HepG2 (cell line): ENCODE measurements around the gene SLC51B. TPM values are rescaled to one million over a fixed set of nuclear protein-coding genes. Genes with fewer than 3 reads are reported as not detected.

Experiments used
- CBX1 ChIP-seq: IDR thresholded peaks from one replicate; pipeline ENCODE4 v1.6.1; 2016; ENCODE audit warnings: antibody characterized with exemption, low read depth
- ETV5 ChIP-seq: IDR thresholded peaks from 2 replicates; pipeline ENCODE4 v1.6.1; 2018; ENCODE audit warnings: missing biosample characterization, missing genetic modification reagents, inconsistent platforms, borderline replicate concordance
- HOXA9 ChIP-seq: sonication (generic); formaldehyde crosslinking; IDR thresholded peaks from 2 replicates; pipeline ENCODE4 v1.8.1; 2022; ENCODE audit warnings: missing genetic modification reagents, mild to moderate bottlenecking, moderate library complexity, borderline replicate concordance
- KAT7 ChIP-seq: IDR thresholded peaks from 2 replicates; pipeline ENCODE4 v1.6.1; 2018; ENCODE audit warnings: borderline replicate concordance, missing compliant biosample characterization
- KDM5B ChIP-seq: sonication (generic); formaldehyde crosslinking; IDR thresholded peaks from 2 replicates; pipeline ENCODE4 v1.4.0; 2020; ENCODE audit warnings: missing genetic modification reagents, mild to moderate bottlenecking, borderline replicate concordance
- KLF9 ChIP-seq: IDR thresholded peaks from 2 replicates; pipeline ENCODE4 v1.6.1; 2016; ENCODE audit warnings: low read depth
- MED8 ChIP-seq: sonication (generic); formaldehyde crosslinking; IDR thresholded peaks from 2 replicates; pipeline ENCODE4 v1.8.1; 2023; ENCODE audit warnings: mild to moderate bottlenecking, missing genetic modification reagents; ENCODE audit not compliant: insufficient replicate concordance
- NFAT5 ChIP-seq: sonication (generic); formaldehyde crosslinking; IDR thresholded peaks from 2 replicates; pipeline ENCODE4 v1.4.0; 2020; ENCODE audit warnings: missing genetic modification reagents
- NONO ChIP-seq, 2 experiments: fragments of 450-650 bp in 1 of 2; sonication (generic) in 1 of 2; formaldehyde crosslinking in 1 of 2; IDR thresholded peaks in 1 of 2; conservative IDR thresholded peaks in 1 of 2; 2 replicates each; pipeline versions ENCODE4 v1.6.1 to v1.8.0; 2017 to 2022; ENCODE audit warnings: mild to moderate bottlenecking in 1 of 2, missing genetic modification reagents in 1 of 2, moderate library complexity in 1 of 2
- NR3C1 ChIP-seq: sonication (generic); formaldehyde crosslinking; IDR thresholded peaks from 2 replicates; pipeline ENCODE4 v1.4.0; 2020; ENCODE audit warnings: missing genetic modification reagents
- SOX13 ChIP-seq, 3 experiments: fragments of 450-650 bp in 1 of 3; sonication (generic) in 1 of 3; formaldehyde crosslinking in 1 of 3; IDR thresholded peaks in 2 of 3; conservative IDR thresholded peaks in 1 of 3; 2 replicates each; pipeline versions ENCODE4 v1.5.0 to v1.6.1; 2016 to 2020; ENCODE audit warnings: antibody characterized with exemption in 1 of 3, mild to moderate bottlenecking in 1 of 3, missing compliant biosample characterization in 1 of 3, missing genetic modification reagents in 1 of 3, moderate library complexity in 1 of 3
- ZFY ChIP-seq: sonication (generic); formaldehyde crosslinking; IDR thresholded peaks from 2 replicates; pipeline ENCODE4 v1.4.0; 2020; ENCODE audit warnings: missing genetic modification reagents
- ZFYVE20 ChIP-seq: sonication (generic); formaldehyde crosslinking; IDR thresholded peaks from 2 replicates; pipeline ENCODE4 v1.8.0; 2023; ENCODE audit warnings: low read depth, mild to moderate bottlenecking, moderate library complexity, missing genetic modification reagents, borderline replicate concordance
- ZKSCAN5 ChIP-seq: sonication (generic); formaldehyde crosslinking; IDR thresholded peaks from 2 replicates; pipeline ENCODE4 v1.5.1; 2020; ENCODE audit warnings: mild to moderate bottlenecking, missing genetic modification reagents
- ZNF234 ChIP-seq: sonication (generic); formaldehyde crosslinking; conservative IDR thresholded peaks from 2 replicates; pipeline ENCODE4 v1.5.1; 2020; ENCODE audit warnings: mild to moderate bottlenecking, missing genetic modification reagents
- ZNF260 ChIP-seq: sonication (generic); formaldehyde crosslinking; IDR thresholded peaks from 2 replicates; pipeline ENCODE4 v1.4.0; 2020; ENCODE audit warnings: missing genetic modification reagents, low read depth, mild to moderate bottlenecking, borderline replicate concordance
- ZNF3 ChIP-seq: IDR thresholded peaks from 2 replicates; pipeline ENCODE4 v1.7.0; 2017; ENCODE audit warnings: inconsistent platforms
- ZNF543 ChIP-seq: sonication (generic); formaldehyde crosslinking; IDR thresholded peaks from 2 replicates; pipeline ENCODE4 v1.4.0; 2020; ENCODE audit warnings: mild to moderate bottlenecking, missing genetic modification reagents
- ZNF557 ChIP-seq: sonication (generic); formaldehyde crosslinking; IDR thresholded peaks from 2 replicates; pipeline ENCODE4 v1.4.0; 2020; ENCODE audit warnings: missing genetic modification reagents
- ZNF619 ChIP-seq: sonication (generic); formaldehyde crosslinking; IDR thresholded peaks from 2 replicates; pipeline ENCODE4 v1.4.0; 2020; ENCODE audit warnings: mild to moderate bottlenecking, missing genetic modification reagents
- ZNF850 ChIP-seq: sonication (generic); formaldehyde crosslinking; conservative IDR thresholded peaks from 2 replicates; pipeline ENCODE4 v1.9.0; 2021; ENCODE audit warnings: mild to moderate bottlenecking, missing genetic modification reagents
- ZSCAN20 ChIP-seq: sonication (generic); formaldehyde crosslinking; IDR thresholded peaks from 2 replicates; pipeline ENCODE4 v1.4.0; 2020; ENCODE audit warnings: missing genetic modification reagents, mild to moderate bottlenecking, borderline replicate concordance
- polyA plus RNA-seq, 8 experiments: library from polyadenylated mRNA; depleted of rRNA in 3 of 8; stranded (reverse) in 7 of 8; unstranded in 1 of 8; fragments of >200 nt; fragmentation: Illumina TruSeq in 4 of 8; extraction: Trizol in 4 of 8; gene quantifications; 2 replicates each; pipeline versions ENCODE4 v1.2.1 to v1.2.3, GENCODE V29; 2011 to 2016; ENCODE audit warnings: low read depth in 4 of 8, missing spikeins in 1 of 8, mixed read lengths in 1 of 8; ENCODE audit not compliant: insufficient read depth in 1 of 8
- total RNA-seq, 5 experiments: library from RNA; depleted of rRNA; stranded (reverse); fragments of >200 nt; fragmentation: Illumina TruSeq; extraction: Trizol; gene quantifications; 2 replicates each; pipeline ENCODE4 v1.2.3, GENCODE V29; 2016; ENCODE audit warnings: low read depth in 1 of 5
- TF ChIP-seq, protein P1 (sequence below): IDR thresholded peaks from 2 replicates; pipeline ENCODE4 v1.6.1; 2016; ENCODE audit warnings: mild to moderate bottlenecking

The SLC51B gene
- total and polyA plus RNA-seq, 2 of the 13 experiments (the other 11 are each of a cell fraction or from before 2014, with no cell fraction given) = 14.9 to 17.1 TPM

- TF ChIP-seq, protein P1, sequence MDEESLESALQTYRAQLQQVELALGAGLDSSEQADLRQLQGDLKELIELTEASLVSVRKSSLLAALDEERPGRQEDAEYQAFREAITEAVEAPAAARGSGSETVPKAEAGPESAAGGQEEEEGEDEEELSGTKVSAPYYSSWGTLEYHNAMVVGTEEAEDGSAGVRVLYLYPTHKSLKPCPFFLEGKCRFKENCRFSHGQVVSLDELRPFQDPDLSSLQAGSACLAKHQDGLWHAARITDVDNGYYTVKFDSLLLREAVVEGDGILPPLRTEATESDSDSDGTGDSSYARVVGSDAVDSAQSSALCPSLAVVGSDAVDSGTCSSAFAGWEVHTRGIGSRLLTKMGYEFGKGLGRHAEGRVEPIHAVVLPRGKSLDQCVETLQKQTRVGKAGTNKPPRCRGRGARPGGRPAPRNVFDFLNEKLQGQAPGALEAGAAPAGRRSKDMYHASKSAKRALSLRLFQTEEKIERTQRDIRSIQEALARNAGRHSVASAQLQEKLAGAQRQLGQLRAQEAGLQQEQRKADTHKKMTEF = peak; percentile 76; the same call in 1 of the 2 replicates
- TF ChIP-seq NFAT5 (CRISPR knock-in tag) (peak; percentile 42; the same call in 1 of the 2 replicates), KDM5B (CRISPR knock-in tag) (peak; percentile 86), HOXA9 (no peak), ZNF260 (CRISPR knock-in tag) (no peak), ZFY (CRISPR knock-in tag) (peak; percentile 94), ETV5 (CRISPR knock-in tag) (0 out of 2 replicates have a peak, but pooled peaks have one; percentile 9), KLF9 (no peak), ZNF850 (no peak), ZNF543 (CRISPR knock-in tag) (0 out of 2 replicates have a peak, but pooled peaks have one; percentile 60), CBX1 (peak; percentile 61), NR3C1 (CRISPR knock-in tag) (no peak), NONO (IDR thresholded peaks at IDR 0.05) (no peak), NONO (CRISPR knock-in tag; conservative IDR thresholded peaks at IDR 0.05) (peak; percentile 73), ZNF234 (CRISPR knock-in tag) (no peak), SOX13 (IDR thresholded peaks at IDR 0.05) (no peak), SOX13 (CRISPR knock-in tag; conservative IDR thresholded peaks at IDR 0.05 in 1 of 2, IDR thresholded peaks at IDR 0.05 in 1 of 2) (0 out of 4 replicates have a peak, but pooled peaks of 1 of the 2 experiments have one; percentile 7), ZKSCAN5 (CRISPR knock-in tag) (no peak), ZNF3 (CRISPR knock-in tag) (no peak), MED8 (CRISPR knock-in tag) (peak; percentile 38), ZFYVE20 (CRISPR knock-in tag) (no peak), ZNF557 (peak; percentile 15; the same call in 1 of the 2 replicates), ZNF619 (CRISPR knock-in tag) (peak; percentile 79; the same call in 1 of the 2 replicates), KAT7 (CRISPR knock-in tag) (peak; percentile 45; the same call in 1 of the 2 replicates), ZSCAN20 (CRISPR knock-in tag) (peak; percentile 88; the same call in 1 of the 2 replicates)
Measured at GRCh38 chr15:65028921-65029735, 16.1 kb upstream of the SLC51B start, which contains the start of gene MTFMT (continued).
